NCI-H82 treated with DMSO at 0.1 percent for 48 hours (cell line): ENCODE results near the gene ICAM1.
"Not testable (repeated sequence)": the region's sequence is repeated elsewhere in the genome, so short reads cannot be mapped to it uniquely, and the experiment has no call there.

Experiments
- DNase-seq: peaks from one replicate; lab custom pipeline; 2025; ENCODE audit not compliant: unreplicated experiment; lab: John Stamatoyannopoulos, UW

ICAM1 gene, protein sequence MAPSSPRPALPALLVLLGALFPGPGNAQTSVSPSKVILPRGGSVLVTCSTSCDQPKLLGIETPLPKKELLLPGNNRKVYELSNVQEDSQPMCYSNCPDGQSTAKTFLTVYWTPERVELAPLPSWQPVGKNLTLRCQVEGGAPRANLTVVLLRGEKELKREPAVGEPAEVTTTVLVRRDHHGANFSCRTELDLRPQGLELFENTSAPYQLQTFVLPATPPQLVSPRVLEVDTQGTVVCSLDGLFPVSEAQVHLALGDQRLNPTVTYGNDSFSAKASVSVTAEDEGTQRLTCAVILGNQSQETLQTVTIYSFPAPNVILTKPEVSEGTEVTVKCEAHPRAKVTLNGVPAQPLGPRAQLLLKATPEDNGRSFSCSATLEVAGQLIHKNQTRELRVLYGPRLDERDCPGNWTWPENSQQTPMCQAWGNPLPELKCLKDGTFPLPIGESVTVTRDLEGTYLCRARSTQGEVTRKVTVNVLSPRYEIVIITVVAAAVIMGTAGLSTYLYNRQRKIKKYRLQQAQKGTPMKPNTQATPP

DNA sequence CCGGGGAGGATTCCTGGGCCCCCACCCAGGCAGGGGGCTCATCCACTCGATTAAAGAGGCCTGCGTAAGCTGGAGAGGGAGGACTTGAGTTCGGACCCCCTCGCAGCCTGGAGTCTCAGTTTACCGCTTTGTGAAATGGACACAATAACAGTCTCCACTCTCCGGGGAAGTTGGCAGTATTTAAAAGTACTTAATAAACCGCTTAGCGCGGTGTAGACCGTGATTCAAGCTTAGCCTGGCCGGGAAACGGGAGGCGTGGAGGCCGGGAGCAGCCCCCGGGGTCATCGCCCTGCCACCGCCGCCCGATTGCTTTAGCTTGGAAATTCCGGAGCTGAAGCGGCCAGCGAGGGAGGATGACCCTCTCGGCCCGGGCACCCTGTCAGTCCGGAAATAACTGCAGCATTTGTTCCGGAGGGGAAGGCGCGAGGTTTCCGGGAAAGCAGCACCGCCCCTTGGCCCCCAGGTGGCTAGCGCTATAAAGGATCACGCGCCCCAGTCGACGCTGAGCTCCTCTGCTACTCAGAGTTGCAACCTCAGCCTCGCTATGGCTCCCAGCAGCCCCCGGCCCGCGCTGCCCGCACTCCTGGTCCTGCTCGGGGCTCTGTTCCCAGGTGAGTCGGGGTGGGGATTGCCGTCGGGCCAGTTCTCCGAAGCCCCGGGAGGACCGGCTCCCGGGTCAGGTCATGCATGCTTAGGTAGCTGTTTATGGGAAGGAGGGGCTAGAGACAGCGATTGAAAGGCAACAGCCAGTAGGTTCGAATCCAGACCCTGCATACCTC lies at the start of gene ICAM1:
Gene ICAM1 (plus strand): TSS at position 505 of the 779 bp plus-strand sequence. CDS start 40 bp downstream, at position 545.
- no peak for DNase-seq

DNA sequence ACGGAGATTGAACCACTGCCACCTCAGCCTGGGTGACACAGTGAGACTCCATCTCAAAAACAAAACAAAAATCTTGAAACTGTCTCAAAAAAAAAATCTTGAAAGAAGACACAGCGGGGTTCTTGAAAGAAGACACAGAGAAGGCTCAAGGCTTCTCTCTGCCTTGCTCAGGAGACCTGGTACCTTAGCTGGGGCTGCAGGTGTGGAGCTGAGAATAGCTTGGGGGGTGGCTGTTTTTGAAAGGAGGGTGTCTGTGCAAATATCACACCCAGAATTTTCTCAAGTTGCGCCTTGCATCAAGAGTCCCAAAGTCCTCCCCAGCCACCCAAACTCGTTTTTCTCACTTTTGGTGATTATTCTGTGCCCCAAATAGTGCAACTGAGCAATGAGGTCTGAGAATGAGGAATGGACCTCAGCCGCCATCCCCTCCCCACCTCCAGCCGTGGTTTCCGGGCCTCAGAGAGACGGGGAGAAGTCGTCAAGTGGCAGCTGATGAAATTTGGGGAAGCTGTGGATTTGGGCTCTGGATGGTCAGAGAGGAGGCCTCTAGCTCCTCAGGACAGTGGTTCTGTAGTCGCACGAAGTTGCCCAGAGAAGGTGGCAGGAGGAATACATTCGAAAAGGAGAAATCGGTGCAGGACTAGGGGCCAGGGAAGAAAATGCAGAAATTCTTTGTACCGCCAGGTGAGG lies 48.6 kb upstream of the ICAM1 start:
- no peak for DNase-seq

DNA sequence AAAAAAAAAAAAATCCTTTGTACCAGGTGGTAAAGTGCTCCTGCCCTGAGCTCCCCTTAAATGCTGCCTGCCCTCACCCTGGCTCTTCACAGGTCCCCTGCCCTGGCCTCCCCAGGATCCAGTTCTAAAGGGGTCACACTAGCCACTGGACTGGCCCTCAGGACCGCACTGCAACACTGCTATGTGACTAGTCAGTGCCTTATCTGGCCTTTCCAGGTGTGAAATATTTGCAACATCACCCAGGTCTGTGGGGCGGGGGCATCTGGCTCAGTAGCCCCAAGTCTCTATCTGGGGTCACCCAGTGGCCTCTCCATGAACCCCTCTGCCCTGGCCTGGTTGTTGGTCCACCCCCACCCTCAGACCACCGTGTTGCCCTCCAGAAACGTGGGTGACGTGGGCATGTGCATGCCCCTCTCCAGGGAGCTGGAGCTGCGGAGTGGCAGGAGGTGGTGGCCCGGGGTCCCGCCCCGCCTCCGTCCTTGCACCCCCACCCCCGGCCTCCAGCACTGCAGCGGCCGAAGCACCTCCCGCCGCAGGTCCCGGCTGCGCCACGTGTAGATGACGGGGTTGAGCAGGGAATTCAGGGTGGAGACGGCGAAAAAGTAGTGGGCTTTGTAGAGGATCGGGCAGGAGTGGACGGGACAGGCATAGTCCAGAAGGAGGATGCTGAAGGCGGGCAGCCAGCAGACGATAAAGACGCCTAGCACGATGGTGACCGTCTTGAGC lies 47.3 kb upstream of the ICAM1 start:
- DNase-seq, result no peak

DNA sequence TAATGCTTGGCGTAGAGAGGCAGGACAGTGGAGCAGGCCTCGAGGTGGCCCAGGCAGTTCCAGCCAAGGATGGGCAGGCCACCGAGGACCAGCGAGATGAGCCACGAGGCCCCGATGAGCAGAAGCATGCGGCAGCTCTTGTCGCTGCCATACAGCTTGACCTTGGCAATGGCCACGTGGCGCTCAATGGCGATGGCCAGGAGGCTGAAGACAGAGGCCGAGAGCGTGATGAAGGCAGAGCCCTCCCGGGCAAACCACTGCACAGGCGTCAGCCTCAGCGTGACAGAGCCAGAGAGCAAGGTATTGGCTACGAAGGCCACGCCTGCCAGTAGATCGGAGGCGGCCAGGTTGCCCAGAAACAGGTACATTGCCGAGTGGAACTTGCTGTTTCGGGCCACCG lies 46.6 kb upstream of the ICAM1 start:
- DNase-seq, result no peak

DNA sequence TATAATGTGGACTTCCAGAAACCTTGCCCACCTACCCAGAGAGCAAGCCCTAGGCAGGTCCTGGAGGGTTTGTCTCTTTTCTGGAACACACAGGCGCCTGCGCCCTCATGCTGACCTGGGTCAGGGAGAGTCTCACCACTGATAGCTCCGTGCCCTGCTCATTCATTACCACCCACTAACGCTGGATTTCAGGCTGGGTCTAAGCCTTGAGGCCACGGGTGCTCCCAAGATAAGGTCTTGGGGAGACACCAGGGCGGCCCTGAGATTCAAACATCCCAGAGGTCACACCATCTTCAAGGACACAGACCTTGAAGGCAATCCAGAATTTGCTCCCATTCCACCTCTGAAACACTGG lies 44.9 kb upstream of the ICAM1 start:
- DNase-seq, result no peak

DNA sequence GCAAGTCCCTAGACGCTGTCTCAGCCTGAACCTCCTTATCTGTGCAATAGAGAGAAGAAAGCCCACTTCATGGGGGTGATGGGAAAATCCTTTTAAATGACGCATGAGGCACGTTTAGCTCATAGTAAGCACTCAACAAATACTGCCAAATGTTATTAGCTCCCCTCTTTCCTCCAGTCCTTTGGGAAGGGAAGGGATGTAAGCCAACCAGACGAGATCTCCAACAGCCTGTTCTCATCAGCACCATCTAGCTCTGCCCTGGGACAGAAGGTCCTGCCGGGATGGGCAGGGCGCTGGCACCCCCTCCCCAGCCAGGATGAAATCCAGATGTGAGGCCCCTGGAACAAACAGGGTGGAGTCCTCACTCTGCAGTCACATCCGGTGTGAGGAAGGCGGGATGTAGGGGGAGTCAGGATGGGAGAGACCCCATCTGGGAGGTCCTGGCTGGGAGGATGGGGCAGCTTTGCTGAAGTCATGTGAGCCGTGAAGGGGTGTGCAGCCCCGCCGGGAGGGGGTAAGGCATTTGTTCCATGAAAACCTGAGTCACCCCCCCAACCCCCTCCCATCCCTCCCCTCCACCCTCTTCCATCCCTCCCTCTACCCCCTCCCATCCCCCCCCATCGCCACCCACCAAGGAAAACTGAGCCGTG lies 44.4 kb upstream of the ICAM1 start:
- no peak for DNase-seq

DNA sequence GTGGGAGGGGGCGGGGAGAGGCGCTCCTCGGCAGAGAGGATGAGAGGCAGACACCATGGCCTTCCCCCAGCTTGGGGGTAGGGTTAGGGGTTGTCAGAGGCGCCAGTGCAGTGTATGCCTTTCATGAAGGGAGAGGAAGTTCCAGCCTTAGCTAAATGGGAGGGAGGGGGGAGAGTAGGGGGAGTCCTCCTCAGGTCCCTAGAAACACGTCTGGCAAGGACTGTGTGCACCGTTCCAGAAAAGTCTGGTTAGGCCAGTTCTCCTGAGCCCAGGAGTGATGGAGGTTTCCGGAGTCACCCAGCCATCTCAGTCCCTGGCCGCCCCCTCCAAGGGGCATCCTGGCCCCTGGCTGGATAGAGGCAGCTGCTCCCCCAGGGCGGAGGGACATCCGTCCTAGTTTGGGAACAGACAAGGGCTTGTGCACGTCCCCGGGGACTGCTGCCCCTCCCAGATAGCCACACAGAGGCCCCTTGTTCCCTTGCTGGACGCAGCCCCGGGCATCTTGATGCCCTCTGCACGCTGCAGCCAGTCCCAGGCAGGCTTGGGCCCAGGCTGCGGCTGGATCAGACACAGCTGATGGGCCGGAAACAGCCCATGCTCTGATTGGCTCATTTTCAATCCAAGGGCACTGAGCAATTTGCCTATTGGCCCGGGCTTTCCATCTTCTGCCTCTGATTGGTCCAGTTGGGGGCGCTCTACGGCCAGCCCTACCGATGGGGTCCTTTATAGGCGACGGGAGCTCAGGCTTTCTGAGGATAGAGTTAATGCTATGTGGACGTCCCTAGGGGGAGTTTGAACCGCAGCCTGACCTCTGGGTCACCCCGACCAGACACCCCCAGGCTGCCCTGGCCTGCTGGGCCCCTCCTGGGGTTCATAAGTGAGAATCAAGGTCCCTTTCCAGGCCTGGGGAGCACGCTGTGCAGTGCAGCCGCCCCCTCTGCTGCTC lies 43.6 kb upstream of the ICAM1 start:
- DNase-seq, result no peak

DNA sequence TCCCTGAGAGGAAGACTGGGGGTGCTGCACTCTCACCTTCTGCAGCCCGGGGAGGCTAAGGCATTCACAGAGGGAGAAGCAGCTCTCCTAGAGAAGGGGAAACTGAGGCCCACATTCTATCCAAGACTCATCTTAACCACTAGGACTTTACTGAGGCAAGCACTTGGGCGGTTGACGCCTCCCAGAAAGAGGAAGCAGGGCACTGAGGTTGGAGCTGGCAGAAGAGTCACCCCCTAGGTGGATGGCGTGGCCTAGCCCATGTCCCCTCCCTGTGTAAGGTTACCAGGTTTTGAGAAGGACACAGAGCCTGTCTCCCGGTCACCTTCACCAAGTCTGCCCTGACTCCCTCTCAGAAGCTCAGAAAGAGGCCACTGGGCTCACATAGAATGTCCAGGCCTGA lies 42.5 kb upstream of the ICAM1 start:
- no peak for DNase-seq

DNA sequence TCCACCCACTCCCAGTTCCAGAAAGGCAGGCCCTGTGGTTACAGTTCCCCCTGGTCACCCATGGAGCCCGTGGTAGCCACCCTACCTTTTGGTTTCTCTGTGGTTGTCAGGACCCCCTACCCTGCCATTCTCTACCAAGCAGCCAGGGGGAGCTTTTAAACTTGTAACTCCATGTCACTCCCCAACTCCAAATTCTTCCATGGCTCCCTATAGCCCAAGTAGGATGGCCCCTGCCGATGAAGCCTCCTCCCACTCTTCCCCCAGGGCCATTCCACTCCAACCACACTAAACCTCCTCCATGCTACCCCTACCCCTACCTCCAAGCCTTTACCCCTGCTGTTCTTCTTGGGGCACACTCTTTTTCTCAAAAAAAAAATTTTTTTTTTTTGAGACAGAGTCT lies 42.0 kb upstream of the ICAM1 start:
- DNase-seq, result peak; percentile 5

DNA sequence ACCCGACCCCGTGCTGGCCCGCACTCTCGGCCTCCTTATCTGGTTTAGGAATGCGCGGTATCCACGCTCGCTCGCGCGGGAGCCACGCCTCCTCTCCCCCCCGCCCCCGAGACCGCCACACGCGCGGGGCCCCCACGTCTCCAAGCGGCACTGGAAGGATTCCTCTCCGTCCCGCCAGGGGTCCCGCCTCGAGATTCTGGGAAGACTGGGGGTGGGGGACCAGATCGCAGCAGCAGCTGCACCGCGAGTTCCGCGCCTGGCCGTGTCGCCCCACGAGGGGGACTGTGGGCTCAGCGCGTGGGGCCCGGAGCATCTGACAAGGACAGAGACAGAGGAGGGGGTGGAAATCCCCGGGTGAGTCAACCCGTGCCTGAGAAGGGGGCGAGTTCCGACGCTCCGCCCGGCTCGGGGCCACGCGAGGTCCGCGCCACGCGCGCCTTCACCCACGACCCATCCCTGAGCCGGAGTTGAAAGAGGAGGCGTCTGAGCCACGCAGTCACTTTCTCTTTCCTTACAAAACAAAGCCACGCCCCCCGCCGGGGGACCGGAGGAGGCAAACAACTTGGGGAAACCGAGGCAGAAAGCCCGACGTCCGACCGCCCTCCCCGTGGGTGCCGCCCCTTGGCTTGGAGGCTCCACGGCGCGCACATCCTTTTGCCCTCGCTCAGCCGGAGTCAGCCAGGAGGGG lies 40.6 kb upstream of the ICAM1 start:
- DNase-seq, result no peak

DNA sequence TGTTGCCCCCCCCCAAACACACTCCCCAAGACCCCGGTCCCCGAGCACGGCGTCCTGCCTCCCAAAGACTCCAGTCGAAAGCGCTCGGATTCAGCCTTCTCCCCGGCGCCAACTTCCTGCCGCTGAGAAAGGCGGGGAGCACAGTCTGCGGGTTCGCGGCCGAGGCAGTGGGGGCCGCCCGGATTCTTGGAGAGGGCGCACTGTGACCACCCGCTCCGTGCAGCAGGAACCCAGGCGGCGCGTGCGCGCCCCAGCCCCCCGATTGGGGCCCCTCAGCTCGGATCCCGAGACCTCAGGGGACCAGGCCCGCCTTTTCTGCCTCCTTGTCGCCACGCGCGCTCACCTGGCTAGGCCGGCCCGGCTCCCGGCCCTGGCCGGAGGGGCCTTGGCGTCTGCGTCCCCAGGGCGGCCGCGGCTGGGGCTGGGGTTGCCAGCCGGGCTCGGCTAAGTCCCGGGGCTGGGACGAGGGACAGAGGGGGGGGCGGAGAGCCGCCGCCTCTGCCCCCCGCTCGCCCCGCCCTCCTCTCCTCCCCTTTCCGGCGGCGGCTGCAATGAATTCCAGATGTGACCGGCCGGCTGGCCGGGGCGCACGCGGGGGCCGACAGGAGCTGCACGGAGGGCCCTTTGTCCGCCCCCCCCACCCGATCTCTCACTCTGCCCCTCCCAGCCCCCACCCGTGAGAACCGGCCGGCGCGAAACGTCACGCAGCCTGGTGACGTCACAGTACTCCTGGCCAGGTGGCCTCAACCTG lies 39.9 kb upstream of the ICAM1 start, which contains the start of gene S1PR2:
Gene S1PR2 (minus strand): TSS at position 471 of the 751 bp plus-strand sequence. CDS start 6,426 bp downstream, outside the sequence.
- DNase-seq, result peak; percentile 3

DNA sequence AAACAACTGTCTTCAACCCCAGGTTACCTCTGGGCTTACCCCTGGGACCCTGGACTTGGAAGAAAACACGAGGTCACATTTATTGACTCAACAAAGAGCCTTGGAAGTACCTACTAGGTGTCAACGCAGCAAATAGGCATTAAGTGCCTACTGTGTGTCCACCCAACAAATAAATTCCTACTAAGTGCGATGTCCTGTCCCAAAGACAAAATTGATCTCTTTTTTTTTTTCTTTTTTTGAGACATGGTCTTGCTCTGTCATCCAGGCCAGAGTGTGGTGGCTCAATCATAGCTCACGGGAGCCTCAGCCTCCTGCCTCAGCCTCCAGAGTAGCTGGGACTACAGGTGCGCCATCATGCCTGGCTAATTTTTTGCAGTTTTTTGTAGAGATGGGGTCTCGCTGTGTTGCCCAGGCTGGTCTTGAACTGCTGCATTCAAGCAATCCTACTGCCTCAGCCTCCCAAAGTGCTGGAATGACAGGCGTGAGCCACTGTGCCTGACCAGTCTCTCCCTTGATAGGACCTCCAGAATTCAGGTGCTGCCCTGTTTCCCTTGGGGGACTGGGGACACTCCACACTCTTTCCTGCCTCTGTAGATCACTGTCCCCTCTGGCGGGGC lies 39.2 kb upstream of the ICAM1 start:
- no peak for DNase-seq

DNA sequence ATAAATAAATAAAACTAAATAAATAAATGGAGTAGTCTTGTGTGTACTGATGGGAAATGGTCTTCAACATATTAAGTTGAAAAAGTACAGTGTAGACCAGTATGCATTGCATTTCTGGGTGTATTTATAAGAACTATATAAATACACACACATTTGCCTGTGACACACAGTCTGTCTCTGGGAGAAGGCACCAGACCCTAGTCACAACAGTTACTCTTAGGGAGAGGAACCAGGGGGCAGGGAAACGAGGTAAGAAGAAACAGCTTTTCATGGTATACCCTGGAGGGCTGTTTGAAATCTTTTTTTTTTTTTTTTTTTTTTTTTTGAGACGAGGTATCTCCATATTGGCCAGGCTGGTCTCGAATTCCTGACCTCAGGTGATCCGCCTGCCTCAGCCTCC lies 37.0 kb upstream of the ICAM1 start:
- DNase-seq, result no peak

DNA sequence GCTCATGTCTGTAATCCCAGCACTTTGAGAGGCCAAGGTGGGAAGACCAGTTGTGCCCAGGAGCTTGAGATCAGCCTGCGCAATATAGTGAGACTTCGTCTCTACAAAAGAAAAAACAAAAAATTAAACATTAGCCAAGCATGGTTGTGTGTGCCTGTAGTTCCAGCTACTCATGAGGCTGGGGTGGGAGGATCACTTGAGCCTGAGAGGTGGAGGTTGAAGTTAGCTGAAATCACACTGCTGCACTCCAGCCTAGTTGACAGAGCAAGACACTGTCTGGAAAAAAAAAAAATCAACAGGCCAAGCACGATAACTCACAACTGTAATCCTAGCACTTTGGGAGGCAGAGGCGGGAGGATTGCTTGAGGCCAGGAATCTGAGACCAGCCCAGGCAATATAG lies 35.9 kb upstream of the ICAM1 start:
- DNase-seq, result no peak

DNA sequence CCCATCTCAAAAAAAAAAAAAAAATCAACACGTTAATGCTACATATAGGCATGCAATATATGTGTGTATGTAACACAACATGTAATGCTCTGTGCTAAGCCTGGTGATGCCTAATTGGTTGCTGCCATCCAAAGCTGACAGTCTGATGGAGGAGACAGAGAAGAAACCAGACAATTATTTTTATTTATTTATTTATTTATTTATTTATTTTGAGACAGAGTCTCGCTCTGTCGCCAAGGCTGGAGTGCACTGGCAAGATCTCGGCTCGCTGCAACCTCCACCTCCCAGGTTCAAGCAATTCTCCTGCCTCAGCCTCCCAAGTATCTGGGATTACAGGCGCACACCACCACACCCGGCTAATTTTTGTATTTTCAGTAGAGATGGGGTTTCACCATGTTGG lies 35.5 kb upstream of the ICAM1 start:
- DNase-seq, result not testable (repeated sequence)

DNA sequence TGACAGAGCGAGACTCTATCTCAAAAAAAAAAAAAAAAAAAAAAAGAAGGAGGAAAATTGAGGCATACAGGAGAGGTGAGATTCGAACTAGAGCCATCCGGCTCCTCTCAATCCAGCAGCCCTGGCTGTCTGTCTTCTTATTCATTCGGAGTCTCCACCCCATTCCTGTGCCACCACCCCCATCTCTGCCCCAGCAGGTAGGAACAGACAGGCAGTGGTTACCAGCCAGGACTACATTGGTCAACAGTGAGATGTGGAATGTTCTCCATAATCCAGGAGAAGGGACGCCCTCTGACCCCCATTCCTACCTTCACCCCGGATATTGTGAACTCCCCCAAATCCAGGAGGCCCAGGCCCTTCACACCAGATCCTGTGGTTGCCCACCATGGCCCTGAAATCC lies 33.2 kb upstream of the ICAM1 start:
- DNase-seq, result no peak

DNA sequence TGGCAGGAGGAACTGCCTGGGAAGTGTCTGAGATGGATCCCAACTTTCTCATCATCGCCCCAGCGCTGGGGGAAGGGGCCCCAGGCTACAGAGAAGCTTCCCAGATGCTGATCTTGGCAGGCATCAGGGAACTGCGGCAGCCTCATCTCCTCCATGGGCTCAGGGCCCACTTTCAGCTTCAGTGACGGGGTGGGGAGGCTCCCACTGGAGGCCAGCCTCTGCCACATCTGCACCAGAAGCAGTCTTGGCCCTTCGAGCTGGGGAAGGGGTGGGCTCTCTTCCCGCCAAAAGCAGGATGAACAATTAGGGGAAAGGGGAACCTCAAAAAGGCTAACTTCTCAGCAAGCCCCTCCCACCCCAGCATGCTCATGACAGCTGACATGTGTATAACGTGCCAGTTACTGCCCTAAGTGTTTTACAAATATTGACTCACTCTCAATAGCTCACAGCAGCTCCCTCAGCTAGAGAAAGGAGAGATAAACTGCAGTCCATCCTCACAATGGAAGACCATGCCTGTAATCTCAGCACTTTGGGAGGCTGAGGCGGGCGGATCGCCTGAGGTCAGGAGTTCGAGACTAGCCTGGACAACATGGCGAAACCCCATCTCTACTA lies 32.6 kb upstream of the ICAM1 start:
- DNase-seq, result no peak
